HUDEP-2 (cell line): ENCODE measurements around the gene PIP4K2C.

Source experiments
- DNase-seq, 76 experiments: peaks; one replicate each; lab custom pipeline; 2025; ENCODE audit not compliant: unreplicated experiment in 76 of 76; lab: John Stamatoyannopoulos, UW

PIP4K2C gene

DNA sequence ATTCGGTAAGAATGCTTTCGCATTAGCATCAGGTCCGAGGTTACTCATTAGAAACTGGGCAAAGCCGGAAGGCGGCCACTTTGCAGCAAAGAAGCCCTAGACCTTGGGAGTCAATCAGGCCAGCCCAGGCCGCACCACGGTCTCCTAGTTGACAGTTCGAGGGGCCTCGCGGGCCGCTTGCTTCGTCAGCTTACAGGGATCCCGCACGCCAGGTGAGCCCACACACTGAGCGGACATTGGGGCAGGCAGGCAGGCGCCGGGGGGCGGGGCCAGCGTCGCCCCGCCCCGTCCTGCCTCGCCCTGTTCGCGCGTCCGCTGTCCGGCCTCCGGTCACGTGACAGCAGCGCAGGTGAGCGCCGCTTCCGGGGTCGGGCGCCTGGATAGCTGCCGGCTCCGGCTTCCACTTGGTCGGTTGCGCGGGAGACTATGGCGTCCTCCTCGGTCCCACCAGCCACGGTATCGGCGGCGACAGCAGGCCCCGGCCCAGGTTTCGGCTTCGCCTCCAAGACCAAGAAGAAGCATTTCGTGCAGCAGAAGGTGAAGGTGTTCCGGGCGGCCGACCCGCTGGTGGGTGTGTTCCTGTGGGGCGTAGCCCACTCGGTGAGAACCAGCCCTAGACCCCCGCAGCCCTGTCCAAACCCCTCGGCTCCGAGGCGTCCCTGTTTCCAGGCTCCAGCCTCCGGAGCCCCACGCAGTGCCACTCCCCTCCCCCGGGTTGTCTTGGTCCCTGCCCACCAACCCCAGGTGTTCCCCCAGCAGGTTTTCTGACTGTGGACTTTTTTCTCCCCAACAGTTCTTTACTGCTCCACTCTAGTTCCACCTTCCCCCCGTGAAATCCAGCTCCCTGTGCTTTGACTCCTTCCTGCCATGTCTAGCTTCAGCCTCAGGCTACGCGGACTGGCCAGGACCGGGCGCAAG, at the start of gene PIP4K2C:
Gene PIP4K2C, plus strand, starts transcription at position 329 of the 918 bp plus-strand sequence. Its CDS starts 98 bp downstream, at position 427.
- DNase-seq: peak in 70 of 76 experiments; percentile 6 to 81 (median 62)

DNA sequence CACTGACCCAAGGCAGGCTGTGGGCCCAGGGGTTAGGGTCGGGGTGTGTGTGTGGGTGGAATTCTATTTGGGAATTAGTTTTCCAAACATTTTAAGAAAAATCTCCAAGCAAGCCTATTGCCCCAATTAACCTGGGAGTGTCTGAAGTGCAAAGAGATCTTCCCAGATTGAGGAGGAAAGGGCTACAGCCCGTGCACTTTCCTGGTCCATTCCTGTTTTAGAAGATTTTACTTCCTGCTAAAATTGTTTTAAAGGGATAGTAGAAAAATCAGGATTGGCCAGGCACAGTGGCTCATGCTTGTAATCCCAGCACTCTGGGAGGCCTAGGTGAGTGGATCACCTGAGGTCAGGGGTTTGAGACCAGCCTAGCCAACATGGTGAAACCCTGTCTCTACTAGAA, 49.3 kb upstream of the PIP4K2C start:
- DNase-seq: no peak

DNA sequence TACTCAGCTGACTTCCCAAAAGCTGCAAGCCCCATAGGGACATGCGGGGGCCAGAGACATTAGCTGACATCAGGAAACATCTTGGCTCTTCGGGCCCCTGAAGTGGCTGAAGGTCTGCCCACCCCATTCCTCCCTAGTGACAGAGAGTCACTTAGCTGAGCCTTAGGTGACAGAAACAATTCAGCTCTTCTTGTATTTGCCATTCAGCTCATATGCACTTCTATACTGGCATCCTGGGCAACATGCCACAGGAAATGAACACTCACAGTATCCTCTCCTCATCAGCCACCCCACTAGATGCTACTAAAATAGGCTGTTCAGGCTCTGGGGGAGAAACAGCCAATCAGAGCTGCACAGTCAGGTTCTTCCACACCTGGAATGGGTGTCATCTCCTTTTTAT, 47.4 kb upstream of the PIP4K2C start:
- no peak for DNase-seq

DNA sequence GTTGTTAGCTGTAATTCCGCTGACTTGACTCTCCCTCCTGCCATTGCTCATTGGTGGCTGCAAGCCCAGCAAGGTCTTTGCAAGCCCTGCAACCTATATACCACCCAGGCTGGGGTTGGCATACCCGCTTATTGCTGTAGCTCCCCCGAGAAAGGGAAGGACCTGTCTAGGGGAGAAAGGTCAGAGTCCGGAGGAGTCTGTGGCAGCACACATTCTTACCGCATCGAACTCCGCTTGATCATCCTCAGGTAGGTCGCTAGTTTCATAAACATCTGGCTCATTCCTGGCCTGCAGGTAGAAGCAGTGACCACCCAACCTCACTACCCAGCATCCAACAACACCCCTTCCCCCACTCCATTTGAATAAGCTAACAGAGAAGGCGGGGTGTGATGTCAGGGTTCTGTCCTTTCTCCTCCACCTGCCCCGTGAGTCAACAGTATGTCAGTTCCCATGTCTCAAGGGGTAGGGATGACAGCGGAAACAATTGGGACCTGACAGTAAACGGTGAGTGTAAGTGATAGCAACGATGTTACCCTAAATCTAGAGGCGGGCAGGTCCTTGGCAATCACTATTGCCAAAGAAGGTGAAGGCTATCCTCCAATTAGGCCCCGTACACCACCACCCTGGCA, 45.1 kb upstream of the PIP4K2C start:
- DNase-seq: no peak

DNA sequence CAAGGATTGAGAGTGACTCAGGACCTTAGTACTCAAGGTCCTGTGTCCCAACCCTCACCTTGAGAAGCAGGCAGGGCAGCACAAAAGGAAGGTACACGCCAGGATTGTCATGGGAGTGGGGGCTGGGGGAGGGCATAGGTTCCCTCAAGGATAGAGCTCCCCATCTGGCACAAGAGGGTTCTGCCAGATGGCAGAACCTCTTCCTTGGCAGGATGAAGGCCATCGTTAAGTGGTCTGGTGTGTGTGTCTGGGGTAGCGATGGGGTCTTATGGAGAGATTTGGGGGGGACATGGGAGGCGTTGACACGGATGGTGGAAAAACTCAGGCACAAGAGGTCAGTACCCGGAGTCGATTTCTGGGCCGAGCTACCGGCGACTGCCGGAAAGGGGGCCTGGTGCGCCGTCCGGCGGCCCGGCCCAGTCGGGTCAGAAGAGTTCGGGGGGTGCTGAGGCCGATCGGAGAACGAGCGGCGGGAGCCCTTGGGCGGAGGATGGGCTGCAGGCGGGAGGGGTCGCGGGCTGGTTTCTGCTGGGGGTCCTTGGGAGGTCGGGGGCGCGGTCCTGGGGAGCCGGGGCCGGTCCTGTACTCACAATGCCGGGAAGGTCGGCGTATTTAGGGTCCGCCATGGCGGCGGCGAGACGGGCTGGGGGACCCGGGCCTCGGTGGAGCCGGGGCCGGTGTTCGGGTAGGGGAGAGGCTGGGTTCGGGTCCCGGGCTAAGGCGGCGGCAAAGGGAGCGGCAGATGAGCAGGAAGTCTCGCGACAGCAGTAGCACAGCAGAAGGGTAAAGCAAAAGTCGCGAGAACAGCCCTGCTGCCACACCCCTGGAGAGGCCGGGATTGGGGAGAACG, 44.3 kb upstream of the PIP4K2C start, which contains the start of gene DCTN2:
Gene DCTN2, minus strand, starts transcription at position 755 of the 850 bp plus-strand sequence. Its CDS starts 129 bp downstream, at position 626.
- DNase-seq: peak in 74 of 76 experiments; percentile 43 to 98 (median 95)

DNA sequence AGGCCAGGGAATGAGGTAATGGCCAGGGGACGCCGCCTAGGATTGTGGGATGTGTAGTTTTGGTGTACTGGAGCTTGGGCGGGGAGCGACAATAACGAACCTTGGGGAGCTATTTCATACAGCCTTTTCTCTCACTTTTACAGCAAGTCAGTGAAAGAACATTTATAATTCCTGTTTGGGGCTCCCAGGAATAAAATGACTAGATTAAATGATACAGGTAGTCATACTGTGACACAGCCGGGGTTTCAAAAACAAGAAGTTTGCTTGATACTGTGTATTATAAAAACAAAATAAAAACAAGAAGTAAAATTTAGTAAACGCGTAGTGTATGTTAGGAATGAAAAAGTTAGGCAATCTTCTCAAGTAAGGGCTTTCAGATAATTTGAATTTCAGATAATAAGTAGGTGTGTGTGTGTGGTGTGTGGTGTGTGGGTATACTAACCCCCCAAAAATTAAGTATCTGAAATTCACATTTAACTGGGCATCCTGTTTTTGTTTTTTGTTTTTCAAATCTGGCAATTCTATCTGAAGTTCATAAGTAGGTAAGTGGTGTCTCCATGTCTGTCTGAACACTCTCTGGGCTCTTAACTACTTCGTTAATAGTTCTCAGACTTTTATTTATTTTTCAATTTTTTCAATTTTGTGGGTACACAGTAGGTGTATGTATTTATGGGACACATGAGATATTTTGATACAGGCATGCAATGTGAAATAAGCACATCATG, 43.5 kb upstream of the PIP4K2C start:
- DNase-seq: peak in 1 of 76 experiments; percentile 91

DNA sequence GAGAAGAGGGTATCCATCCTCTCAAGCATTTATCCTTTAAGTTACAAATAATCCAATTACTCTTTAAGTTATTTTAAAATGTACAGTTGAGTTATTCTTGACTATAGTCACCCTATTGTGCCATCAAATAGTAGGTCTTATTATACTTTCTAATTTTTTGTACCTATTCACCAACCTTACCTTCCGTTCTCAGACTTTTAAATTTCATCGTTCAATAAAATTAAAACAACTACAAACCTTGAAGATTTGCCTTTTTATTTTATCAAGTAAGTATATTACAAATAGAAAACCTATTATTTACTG, 43.0 kb upstream of the PIP4K2C start:
- no peak for DNase-seq

DNA sequence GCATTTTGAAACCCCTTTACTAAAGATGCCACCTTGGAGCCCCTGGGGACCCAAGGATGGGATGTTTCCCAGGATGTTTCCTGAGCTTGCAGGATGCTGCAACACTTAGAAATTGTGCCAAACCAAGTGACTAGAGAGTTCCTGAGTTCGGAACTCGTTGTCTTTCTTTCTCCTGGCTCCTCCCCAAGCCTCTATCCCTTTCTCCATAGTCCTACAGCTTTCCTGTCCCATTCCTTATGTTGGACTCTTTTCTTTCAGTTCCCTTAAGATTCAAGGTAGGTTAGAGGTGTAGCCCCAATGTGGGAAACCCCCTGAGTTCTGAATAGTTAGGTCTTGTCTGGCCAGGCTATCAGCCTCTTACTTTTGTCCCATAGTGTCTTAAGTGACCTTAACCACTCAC, 42.5 kb upstream of the PIP4K2C start:
- no peak for DNase-seq

DNA sequence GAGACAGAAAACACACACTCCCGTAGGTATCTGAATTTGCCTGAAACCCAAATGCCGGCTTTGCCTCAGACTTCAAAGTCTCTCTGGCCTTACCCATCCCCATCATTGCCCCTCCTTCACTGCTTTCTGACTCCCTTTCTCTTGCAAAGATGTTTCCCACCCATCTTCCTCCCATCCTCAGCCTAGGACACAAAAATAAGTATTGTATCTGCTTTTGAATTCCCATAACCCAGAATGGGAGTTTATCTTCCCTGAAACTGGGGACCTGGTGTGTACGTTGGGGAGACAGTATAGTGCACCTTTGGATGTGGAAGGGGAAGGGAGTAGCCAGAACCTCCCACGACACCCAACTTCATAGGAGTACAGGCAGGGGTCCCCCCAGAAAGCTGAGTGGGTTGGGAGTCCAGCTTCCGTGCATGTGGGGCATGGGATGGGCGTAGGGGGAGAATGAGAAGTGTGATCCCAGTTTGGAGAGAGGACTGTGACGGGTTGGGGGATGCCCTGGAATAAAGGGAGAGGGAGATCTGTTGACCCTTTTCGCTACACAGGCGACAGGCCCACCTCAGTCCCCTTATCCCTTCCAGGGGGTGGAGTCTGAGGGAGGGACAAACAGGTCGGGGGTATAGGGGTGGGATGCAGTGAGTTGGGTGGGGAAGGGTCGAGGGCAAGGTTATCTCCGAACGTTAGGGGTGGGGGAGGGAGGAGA, 41.6 kb upstream of the PIP4K2C start:
- DNase-seq: no peak

DNA sequence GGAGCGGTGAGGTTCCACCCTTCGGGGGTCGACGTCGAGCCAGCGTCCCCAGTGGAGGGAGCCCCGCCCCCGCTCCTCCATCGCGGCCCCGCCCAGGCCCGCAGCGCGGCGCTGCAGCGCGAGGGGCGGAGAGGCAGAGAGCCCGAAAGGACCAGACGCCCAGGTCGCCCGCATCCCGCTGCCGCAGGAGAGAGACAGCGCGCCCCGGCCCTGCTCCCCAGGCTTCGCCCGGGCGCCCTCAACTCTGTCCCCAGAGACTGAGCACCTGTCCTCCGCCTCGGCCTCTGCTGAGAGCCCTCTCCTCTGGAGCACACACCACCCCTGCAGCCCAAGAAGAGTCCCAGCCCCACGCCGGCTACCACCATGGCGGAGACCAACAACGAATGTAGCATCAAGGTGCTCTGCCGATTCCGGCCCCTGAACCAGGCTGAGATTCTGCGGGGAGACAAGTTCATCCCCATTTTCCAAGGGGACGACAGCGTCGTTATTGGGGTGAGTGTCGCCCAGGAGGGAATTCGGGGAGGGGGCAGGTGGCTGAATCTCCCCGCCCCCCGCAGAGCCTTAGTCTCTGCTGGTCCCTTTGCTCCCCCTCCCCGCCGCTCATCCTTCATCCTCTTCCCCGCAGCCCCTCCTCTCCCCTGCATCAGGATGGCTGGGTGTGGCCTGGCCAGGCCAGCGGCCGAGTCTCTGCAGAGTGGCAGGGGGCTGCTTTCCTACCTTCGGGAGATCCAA, 40.9 kb upstream of the PIP4K2C start, which contains the start of gene KIF5A:
Gene KIF5A, plus strand, starts transcription at position 136 of the 732 bp plus-strand sequence. Its CDS starts 228 bp downstream, at position 364.
- DNase-seq: peak in 32 of 76 experiments; percentile 3 to 44 (median 24)

DNA sequence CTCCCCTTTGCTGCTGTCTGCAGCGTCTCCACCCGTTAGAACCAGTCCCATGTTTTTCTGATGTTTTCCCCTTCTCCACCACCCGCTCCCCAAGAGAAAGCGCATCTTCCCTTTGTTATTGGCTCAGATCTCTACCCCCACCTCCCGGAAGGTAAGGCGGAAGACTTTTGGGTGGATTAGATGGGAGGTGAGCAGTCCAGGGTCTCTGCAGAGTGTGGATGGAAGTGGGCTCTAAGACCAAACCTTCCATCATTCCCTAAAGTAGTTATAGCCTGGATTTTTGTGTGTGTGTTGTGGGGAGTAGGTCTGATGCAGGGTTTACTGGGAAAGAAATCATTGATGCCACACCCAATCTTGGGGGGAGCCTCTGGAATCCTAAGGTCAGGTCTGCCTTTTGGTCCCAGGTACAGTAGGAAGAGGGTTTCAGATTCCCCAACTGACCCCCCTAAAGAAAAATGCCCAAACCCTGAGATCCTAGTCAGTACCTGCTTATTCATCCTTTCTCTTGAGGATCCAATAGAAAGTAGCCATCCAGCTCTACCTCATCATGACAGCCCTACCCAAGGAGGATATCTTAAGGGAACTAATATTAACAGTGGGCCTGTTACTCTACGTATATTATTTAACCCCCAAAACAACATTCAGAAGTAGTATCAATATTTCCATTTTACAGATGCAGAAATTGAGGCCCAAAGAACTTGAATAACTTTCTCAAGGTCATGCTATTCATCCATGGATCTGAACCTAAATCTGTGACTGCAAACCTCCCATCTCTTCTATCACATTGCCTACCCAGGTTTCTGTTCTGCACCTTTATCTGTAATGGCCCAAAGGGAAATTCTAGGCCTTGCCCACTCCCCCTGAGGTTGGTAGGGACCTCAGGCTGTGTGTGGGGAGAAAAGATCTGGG, 40.1 kb upstream of the PIP4K2C start:
- DNase-seq: no peak

DNA sequence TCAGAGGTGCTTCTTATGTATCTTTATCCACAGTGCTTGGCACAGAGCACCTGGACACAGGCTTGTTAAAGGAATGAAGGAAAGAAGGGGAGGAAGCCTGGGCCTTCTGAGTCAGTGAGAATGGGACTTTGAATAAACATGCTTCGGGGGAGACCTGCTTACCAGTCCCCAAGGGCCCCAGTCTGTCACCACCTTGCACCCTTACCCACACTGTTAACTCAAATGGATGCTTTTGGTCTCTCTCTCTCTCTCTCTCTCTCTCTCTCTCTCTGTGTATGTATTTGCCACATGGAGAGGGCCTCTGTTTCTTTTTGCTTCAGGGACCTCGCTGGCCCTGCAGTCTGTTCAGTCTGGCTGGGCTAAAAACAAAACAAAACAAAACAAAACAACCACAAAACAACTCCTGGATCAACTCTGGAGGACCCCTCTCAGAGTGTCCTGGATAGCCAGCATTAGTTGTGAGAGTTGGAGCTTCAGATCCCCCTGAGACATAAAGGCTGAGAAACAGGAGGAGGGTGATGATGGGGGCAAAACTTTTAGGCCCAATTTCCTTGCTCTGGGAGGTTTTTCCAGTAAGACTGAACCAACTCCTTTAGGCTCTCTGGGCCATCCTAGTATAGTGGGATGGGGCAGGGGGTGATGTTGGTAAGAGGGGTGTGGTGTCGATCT, 39.2 kb upstream of the PIP4K2C start:
- DNase-seq: peak in 2 of 76 experiments; percentile 16 to 19

DNA sequence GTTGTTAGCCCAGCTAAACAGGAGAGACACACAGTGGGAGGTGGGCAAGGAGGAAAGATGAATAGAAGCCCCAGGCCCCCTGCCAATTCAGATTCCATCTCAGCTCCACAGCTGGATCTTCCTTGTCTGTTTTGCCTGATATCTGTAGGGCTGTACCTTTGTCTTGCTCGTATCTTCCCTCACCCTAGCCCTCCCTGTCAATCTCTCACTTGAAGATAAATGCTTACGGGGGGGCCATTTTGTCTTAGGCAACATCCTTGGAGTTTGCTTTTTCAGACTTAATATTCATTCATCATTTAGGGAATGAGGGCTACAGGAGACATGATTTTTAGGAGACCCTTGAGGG, 38.7 kb upstream of the PIP4K2C start:
- DNase-seq: peak in 69 of 76 experiments; percentile 21 to 82 (median 50)

DNA sequence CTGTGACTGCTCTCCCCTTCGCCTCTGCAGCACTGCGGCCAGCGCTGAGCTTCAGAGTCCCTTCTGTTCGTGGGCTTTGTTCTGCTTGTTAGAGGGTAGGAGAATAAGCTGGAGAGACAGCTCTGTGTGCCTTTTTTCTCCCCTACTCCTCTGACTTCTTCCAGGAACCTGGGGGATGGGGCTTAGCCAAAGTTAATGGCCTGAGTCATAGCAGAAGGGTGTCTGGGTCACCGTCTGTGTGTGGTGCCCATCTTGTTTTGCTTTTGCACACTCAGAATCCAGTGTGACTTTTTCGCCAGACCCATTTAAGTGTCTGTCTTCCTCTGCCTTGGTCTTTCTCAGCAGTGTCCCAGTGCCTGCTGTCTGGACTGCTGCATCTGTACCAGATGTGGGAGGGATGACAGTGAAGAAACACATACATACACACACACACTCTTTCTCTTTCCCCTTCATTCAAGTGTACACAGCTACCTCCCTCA, 38.1 kb upstream of the PIP4K2C start:
- peak in 8 of 76 experiments; percentile 18 to 42 (median 28) for DNase-seq

DNA sequence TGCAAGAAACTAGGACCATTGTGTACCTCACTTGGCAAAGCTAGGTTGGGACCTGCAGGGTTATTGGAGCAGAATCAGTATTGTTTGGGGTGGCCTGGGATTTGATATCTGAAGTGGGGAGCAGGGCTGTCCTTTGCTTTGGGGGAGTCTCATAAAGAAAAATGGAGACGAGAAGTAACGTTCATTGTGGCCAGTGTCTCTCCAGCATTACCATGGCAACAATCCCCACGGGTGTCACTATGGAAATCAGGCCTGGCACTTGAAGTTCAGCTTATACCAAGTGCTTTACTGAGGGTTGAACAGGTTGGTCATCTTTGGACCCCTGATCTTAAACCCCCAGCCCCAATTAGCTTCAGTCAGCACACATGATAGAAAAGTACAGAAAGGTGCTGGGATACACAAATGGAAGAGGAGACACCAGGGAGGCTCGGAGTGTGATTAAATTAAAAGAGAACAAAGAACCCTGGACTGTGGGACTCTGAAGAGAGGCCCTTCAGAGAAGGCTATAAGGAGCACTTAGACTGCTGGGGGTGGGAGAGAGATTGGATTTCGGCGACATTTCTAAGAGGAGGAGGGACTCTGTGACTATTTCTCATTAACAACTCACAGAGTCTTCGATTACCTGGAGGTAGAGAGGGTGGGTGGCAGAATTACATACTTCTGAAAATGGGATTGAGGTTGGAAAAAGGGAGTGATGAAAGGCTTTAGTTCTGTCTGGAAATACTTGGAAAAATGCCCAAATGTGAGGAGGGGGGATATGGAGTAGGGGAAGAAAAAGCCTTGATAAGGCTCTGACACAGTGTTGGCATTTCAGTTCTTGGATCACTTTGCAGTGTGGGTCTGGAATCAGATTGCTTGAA, 37.4 kb upstream of the PIP4K2C start:
- DNase-seq: no peak

DNA sequence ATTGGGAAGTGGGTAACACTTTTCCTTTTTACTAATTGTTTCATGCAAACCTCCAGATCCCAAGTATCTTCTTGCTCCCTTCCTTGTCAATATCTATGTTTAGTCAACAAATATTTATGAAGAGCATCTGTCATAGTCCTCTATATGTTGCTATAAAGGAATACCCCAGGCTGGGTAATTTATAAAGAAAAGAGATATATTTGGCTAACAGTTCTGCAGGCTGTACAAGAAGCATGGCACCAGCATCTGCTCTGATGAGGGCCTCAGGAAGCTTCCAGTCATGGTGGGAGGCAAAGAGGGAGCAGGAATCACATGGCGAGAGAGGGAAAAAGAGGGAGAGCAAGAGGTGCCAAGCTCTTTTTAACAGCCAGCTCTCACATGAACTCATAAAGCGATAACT, 36.5 kb upstream of the PIP4K2C start:
- DNase-seq: no peak
